ENCODE measurements around the gene SYNDIG1. TPM values are rescaled to one million over a fixed set of nuclear protein-coding genes. Genes with fewer than 3 reads are reported as not detected.

Gene SYNDIG1
- total RNA-seq, 6 donors from 2014 or later, result 0.30 to 0.37 (median 0.34) TPM; not detected in 3

DNA sequence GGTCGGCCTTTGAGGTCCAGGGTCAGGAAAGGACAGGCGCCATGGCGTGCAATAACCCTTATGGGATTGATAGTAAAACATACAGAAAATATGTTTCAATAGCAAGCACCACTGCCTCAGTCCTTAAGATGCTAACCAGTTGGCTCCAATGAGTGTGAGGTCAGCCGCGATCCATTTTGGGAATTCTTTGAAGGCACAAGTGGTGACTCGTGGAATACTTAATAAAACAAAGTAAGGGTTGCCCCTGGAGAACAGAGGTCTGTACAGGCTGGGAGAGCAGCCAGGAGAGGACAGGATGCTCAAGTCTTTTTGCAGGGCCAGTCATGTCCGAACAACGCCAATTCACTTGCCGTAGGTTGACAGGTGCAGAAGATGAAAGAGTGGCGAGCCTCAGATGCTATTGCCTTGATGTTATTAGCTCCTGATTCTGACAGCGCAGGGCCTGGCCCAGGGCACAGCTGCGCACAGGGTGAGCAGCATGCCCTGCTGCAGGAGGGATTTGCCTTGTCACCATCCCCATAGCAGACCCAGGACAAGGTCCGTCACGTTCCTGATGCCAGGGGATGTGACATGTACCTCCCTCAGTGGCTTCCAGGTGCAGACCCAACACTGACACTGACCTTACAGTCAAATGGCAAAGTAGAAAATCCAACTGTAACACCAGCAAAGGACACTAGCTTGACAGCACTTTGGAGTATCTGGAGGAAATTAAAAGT lies 21.8 kb downstream of the SYNDIG1 start:
- no peak for DNase-seq
- no peaks in the 10 kb centered on the region for H3K9me3 ChIP-seq
- H3K27me3 ChIP-seq, result no peaks in the 10 kb centered on the region
- ATAC-seq (ENCODE audit: low FRiP score in 2 of 2), result no peak
- H3K27ac ChIP-seq, result no peak overlapping the region
- no peak overlapping the region for H3K4me3 ChIP-seq
- TF ChIP-seq POLR2AphosphoS5 (IDR thresholded peaks at IDR 0.05), result no peak
- TF ChIP-seq POLR2A (IDR thresholded peaks at IDR 0.05), result no peak
- TF ChIP-seq, protein P1, sequence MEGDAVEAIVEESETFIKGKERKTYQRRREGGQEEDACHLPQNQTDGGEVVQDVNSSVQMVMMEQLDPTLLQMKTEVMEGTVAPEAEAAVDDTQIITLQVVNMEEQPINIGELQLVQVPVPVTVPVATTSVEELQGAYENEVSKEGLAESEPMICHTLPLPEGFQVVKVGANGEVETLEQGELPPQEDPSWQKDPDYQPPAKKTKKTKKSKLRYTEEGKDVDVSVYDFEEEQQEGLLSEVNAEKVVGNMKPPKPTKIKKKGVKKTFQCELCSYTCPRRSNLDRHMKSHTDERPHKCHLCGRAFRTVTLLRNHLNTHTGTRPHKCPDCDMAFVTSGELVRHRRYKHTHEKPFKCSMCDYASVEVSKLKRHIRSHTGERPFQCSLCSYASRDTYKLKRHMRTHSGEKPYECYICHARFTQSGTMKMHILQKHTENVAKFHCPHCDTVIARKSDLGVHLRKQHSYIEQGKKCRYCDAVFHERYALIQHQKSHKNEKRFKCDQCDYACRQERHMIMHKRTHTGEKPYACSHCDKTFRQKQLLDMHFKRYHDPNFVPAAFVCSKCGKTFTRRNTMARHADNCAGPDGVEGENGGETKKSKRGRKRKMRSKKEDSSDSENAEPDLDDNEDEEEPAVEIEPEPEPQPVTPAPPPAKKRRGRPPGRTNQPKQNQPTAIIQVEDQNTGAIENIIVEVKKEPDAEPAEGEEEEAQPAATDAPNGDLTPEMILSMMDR (IDR thresholded peaks at IDR 0.05), result no peak
- TF ChIP-seq EP300 (IDR thresholded peaks at IDR 0.05), result no peak
- WGBS, 2 donors, result 88 to 92% methylated on average over 13 to 14 of the region's 14 CpGs
- H3K36me3 ChIP-seq, result no peaks in the 10 kb centered on the region
- no peaks in the 10 kb centered on the region for H3K4me1 ChIP-seq

DNA sequence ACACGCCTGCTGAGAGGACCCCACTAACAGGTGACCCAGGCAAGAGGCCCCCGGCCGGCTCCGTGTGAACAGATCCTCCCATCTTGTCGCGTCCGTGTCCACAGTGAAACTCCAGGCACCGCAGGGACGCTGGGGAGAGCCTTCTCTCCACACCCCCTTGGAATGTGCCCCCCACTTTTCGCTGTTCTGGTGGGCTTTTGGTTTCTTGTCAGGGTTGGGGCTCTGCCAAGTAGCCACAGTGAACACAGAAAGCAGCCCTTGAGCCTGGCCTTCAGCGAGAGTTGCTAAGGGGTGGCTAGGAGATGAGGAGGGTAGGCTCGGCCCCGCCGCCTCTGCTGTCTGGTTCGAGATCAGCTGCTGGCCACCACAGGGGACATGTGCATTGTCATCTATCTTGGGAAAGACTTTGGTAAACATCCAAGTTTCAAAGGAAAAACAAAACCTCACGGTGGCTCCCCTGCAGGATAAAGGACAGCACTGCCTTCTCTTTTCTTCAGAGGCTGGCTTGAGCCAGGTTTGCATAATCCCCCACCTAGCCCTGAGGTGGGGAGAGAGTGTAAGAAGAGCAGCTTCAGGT lies 22.7 kb downstream of the SYNDIG1 start:
- H3K9me3 ChIP-seq, result no peaks in the 10 kb centered on the region
- ATAC-seq (ENCODE audit: low FRiP score in 2 of 2), result no peak
- 70 to 74% methylated on average over 15 to 16 of the region's 16 CpGs for WGBS, 2 donors
- no peaks in the 10 kb centered on the region for H3K36me3 ChIP-seq
- no peaks in the 10 kb centered on the region for H3K4me1 ChIP-seq
- H3K4me3 ChIP-seq, result no peak overlapping the region
- no peak for DNase-seq
- no peak overlapping the region for H3K27ac ChIP-seq
- no peaks in the 10 kb centered on the region for H3K27me3 ChIP-seq
- TF ChIP-seq, protein P1 (IDR thresholded peaks at IDR 0.05), result no peak
- TF ChIP-seq POLR2AphosphoS5 (IDR thresholded peaks at IDR 0.05) (no peak), EP300 (IDR thresholded peaks at IDR 0.05) (no peak), POLR2A (IDR thresholded peaks at IDR 0.05) (no peak)

DNA sequence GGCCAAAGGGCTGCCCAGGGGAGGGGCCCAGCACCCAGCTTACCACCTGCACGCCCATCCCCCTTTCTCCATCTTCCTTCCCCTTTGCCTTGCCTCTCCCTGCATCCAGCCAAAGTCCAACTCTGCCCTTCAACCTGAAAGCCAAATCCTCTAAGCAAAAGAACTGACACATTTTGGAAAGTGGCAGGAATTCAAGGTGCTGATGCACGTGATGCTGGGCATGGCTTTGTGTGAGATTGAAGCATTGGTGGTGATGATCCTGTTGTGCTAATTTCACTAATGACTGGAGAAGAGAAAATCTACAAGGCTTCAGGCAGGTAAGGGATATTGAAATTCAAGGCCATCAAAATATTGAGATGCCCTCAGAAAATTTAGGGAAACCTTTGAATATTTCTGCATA lies 23.3 kb downstream of the SYNDIG1 start:
- ATAC-seq (ENCODE audit: low FRiP score in 2 of 2), result no peak
- DNase-seq, result no peak
- Histone ChIP-seq H3K4me1 (no peaks in the 10 kb centered on the region), H3K4me3 (no peak overlapping the region), H3K36me3 (no peaks in the 10 kb centered on the region), H3K27ac (no peak overlapping the region), H3K27me3 (no peaks in the 10 kb centered on the region), H3K9me3 (no peaks in the 10 kb centered on the region)
- 81 to 83% methylated on average over 2 of the region's 2 CpGs for WGBS, 2 donors
- no peak for TF ChIP-seq POLR2AphosphoS5 (IDR thresholded peaks at IDR 0.05)
- TF ChIP-seq, protein P1 (IDR thresholded peaks at IDR 0.05), result no peak
- TF ChIP-seq POLR2A (IDR thresholded peaks at IDR 0.05), result no peak
- no peak for TF ChIP-seq EP300 (IDR thresholded peaks at IDR 0.05)

DNA sequence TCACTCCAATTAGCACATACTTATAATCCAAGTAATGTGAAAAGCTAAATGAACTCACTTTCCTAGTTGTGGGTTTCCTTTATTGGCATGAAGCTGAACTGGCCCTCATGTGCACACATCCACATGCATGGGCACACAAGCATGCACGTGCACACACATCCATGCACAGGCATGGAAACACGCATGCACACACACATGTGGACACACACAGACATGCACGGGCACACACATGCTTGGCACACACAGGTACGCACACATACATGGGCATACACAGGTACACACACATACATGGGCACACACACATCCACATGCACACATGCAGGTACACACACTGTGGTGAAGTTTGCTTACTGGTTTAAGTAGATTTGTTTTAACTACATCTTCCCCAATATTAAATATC lies 23.8 kb downstream of the SYNDIG1 start:
- Histone ChIP-seq H3K9me3 (no peaks in the 10 kb centered on the region), H3K4me1 (no peaks in the 10 kb centered on the region), H3K36me3 (no peaks in the 10 kb centered on the region), H3K4me3 (no peak overlapping the region), H3K27ac (no peak overlapping the region), H3K27me3 (no peaks in the 10 kb centered on the region)
- no peak for TF ChIP-seq POLR2AphosphoS5 (IDR thresholded peaks at IDR 0.05)
- TF ChIP-seq POLR2A (IDR thresholded peaks at IDR 0.05), result no peak
- TF ChIP-seq, protein P1 (IDR thresholded peaks at IDR 0.05), result no peak
- TF ChIP-seq EP300 (IDR thresholded peaks at IDR 0.05), result no peak
- no peak for ATAC-seq (ENCODE audit: low FRiP score in 2 of 2)
- WGBS, 2 donors, result 80 to 95% methylated on average over 4 of the region's 4 CpGs
- no peak for DNase-seq
